GM19452 (cell line): Measurements from ENCODE around the gene SSR2.
A peak's percentile ranks its signal among the peaks of the same experiment; 100 is the strongest.

Source experiments
- ATAC-seq: cut with Tn5 transposase; IDR thresholded peaks from one replicate; pipeline ENCODE4 v1.9.1; 2021; ENCODE audit not compliant: unreplicated experiment

Gene SSR2

GRCh38 chr1:156020293-156021092, at the start of gene SSR2:
SSR2 (minus strand) TSS chr1:156020951; CDS start chr1:156020167, 784 bp downstream.
- ATAC-seq: peak; percentile 98

GRCh38 chr1:156070548-156070947, 49.8 kb upstream of the SSR2 start:
- no peak for ATAC-seq

- ATAC-seq: no peak
Observed at GRCh38 chr1:156069490-156070455, 49.0 kb upstream of the SSR2 start.

- no peak for ATAC-seq
Observed at GRCh38 chr1:156067262-156067661, 46.5 kb upstream of the SSR2 start.

GRCh38 chr1:156065871-156066270, 45.1 kb upstream of the SSR2 start:
- no peak for ATAC-seq

GRCh38 chr1:156065212-156065611, 44.5 kb upstream of the SSR2 start:
- ATAC-seq: peak; percentile 52

- ATAC-seq: no peak
Observed at GRCh38 chr1:156064615-156065014, 43.9 kb upstream of the SSR2 start.

GRCh38 chr1:156063997-156064285, 43.2 kb upstream of the SSR2 start:
- ATAC-seq: no peak

- ATAC-seq: no peak
Observed at GRCh38 chr1:156062189-156062588, 41.4 kb upstream of the SSR2 start.

- ATAC-seq: no peak
Observed at GRCh38 chr1:156060937-156061636, 40.3 kb upstream of the SSR2 start, which contains the start of gene RAB25. RAB25 (plus strand) TSS chr1:156061160; CDS start chr1:156061401, 241 bp downstream.

GRCh38 chr1:156056326-156056849, 35.6 kb upstream of the SSR2 start:
- ATAC-seq: no peak

- no peak for ATAC-seq
Observed at GRCh38 chr1:156055281-156056048, 34.7 kb upstream of the SSR2 start.

- peak; percentile 77 for ATAC-seq
Observed at GRCh38 chr1:156054500-156055280, 33.9 kb upstream of the SSR2 start, which contains the start of gene LAMTOR2. LAMTOR2 (plus strand) TSS chr1:156054782; CDS start chr1:156054890, 108 bp downstream.

- ATAC-seq: peak; percentile 52
Observed at GRCh38 chr1:156053768-156054499, 33.2 kb upstream of the SSR2 start, which contains the start of gene UBQLN4. UBQLN4 (minus strand) TSS chr1:156053798; CDS start chr1:156053701, 97 bp downstream.

GRCh38 chr1:156052862-156053767, 32.4 kb upstream of the SSR2 start:
- no peak for ATAC-seq

- ATAC-seq: no peak
Observed at GRCh38 chr1:156051011-156051725, 30.4 kb upstream of the SSR2 start.

GRCh38 chr1:156050376-156050775, 29.6 kb upstream of the SSR2 start:
- ATAC-seq: no peak
